ENCODE results near the gene WTAP.
"Not testable (repeated sequence)": the region's sequence is repeated elsewhere in the genome, so short reads cannot be mapped to it uniquely, and the experiment has no call there.

The WTAP gene

GRCh38 chr6:159728531-159728964, 1.2 kb downstream of the WTAP start:
- Histone ChIP-seq H3K4me3 (peak overlapping the region; percentile 95), H3K36me3 (replicated peaks) (peaks cover 18% of the 10 kb centered on the region), H3K4me1 (peaks cover 20% of the 10 kb centered on the region), H3K9me3 (no peaks in the 10 kb centered on the region), H3K27me3 (ENCODE audit: low read depth) (no peaks in the 10 kb centered on the region)
- in situ Hi-C loops (cut with MboI; ENCODE audit: low sequenced_read_pairs), result no loop called here
- no peak for DNase-seq (ENCODE audit: low spot score in 2 of 2)

GRCh38 chr6:159729598-159730331, 2.5 kb downstream of the WTAP start:
- in situ Hi-C loops (cut with MboI; ENCODE audit: low sequenced_read_pairs), result no loop called here
- peaks cover 18% of the 10 kb centered on the region for H3K36me3 ChIP-seq (replicated peaks)
- no peaks in the 10 kb centered on the region for H3K9me3 ChIP-seq
- no peak for DNase-seq (ENCODE audit: low spot score in 2 of 2)
- no peaks in the 10 kb centered on the region for H3K27me3 ChIP-seq (ENCODE audit: low read depth)
- peaks cover 20% of the 10 kb centered on the region for H3K4me1 ChIP-seq
- peak overlapping the region; percentile 95 for H3K4me3 ChIP-seq

GRCh38 chr6:159730332-159730676, 3.0 kb downstream of the WTAP start:
- in situ Hi-C loops (cut with MboI; ENCODE audit: low sequenced_read_pairs), result no loop called here
- no peak for DNase-seq (ENCODE audit: low spot score in 2 of 2)
- no peak overlapping the region; the same call in 1 of the 2 replicates for H3K4me3 ChIP-seq

GRCh38 chr6:159732550-159732949, 5.2 kb downstream of the WTAP start:
- H3K9me3 ChIP-seq; H3K4me3 ChIP-seq; DNase-seq (ENCODE audit: low spot score in 2 of 2); H3K27me3 ChIP-seq (ENCODE audit: low read depth); in situ Hi-C loops (cut with MboI; ENCODE audit: low sequenced_read_pairs): not testable (repeated sequence)
- Histone ChIP-seq H3K4me1 (peaks cover 12% of the 10 kb centered on the region), H3K36me3 (replicated peaks) (peaks cover 23% of the 10 kb centered on the region)

More at GRCh38 chr6:159730332-159730676, 3.0 kb downstream of the WTAP start:
- H3K9me3 ChIP-seq, result no peaks in the 10 kb centered on the region
- H3K36me3 ChIP-seq (replicated peaks), result peaks cover 18% of the 10 kb centered on the region
- H3K27me3 ChIP-seq (ENCODE audit: low read depth), result no peaks in the 10 kb centered on the region
- peaks cover 16% of the 10 kb centered on the region for H3K4me1 ChIP-seq

DNA sequence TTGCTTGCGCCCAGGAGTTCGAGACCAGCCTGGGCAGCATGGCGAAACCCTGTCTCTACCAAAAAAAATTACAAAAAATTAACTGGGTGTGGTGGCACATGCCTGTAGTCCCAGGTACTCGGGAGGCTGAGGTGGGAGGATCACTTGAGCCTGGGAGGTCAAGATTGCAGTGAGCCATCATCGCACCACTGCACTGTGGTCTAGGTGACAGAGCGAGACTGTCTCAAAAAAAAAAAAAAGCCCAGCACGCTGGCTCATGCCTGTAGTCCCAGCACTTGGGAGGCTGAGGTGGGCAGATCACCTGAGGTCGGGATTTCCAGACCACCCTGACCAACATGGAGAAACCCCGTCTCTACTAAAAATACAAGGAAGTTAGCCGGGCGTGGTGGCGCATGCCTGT, 6.1 kb downstream of the WTAP start:
- H3K9me3 ChIP-seq; H3K4me3 ChIP-seq; DNase-seq (ENCODE audit: low spot score in 2 of 2); in situ Hi-C loops (cut with MboI; ENCODE audit: low sequenced_read_pairs); H3K27me3 ChIP-seq (ENCODE audit: low read depth): not testable (repeated sequence)
- H3K4me1 ChIP-seq, result peaks cover 12% of the 10 kb centered on the region
- peaks cover 22% of the 10 kb centered on the region for H3K36me3 ChIP-seq (replicated peaks)

GRCh38 chr6:159736908-159737307, 9.6 kb downstream of the WTAP start:
- H3K27me3 ChIP-seq (ENCODE audit: low read depth), result no peaks in the 10 kb centered on the region
- H3K4me1 ChIP-seq, result no peaks in the 10 kb centered on the region; the same call in 1 of the 2 replicates
- peaks cover 39% of the 10 kb centered on the region for H3K36me3 ChIP-seq (replicated peaks)
- no peaks in the 10 kb centered on the region for H3K9me3 ChIP-seq
- in situ Hi-C loops (cut with MboI; ENCODE audit: low sequenced_read_pairs), result no loop called here
- H3K4me3 ChIP-seq, result no peak overlapping the region
- DNase-seq (ENCODE audit: low spot score in 2 of 2), result no peak

- Histone ChIP-seq H3K4me3 (no peak overlapping the region), H3K36me3 (replicated peaks) (peaks cover 59% of the 10 kb centered on the region), H3K4me1 (no peaks in the 10 kb centered on the region; the same call in 1 of the 2 replicates), H3K27me3 (ENCODE audit: low read depth) (no peaks in the 10 kb centered on the region), H3K9me3 (no peaks in the 10 kb centered on the region)
- in situ Hi-C loops (cut with MboI; ENCODE audit: low sequenced_read_pairs), result no loop called here
- no peak for DNase-seq (ENCODE audit: low spot score in 2 of 2)
Measured at GRCh38 chr6:159739341-159739740, 12.0 kb downstream of the WTAP start.

GRCh38 chr6:159742165-159742564, 14.9 kb downstream of the WTAP start:
- in situ Hi-C loops (cut with MboI; ENCODE audit: low sequenced_read_pairs), result no loop called here
- DNase-seq (ENCODE audit: low spot score in 2 of 2), result no peak
- Histone ChIP-seq H3K4me3 (no peak overlapping the region), H3K9me3 (no peaks in the 10 kb centered on the region), H3K36me3 (replicated peaks) (peaks cover 82% of the 10 kb centered on the region), H3K4me1 (no peaks in the 10 kb centered on the region), H3K27me3 (ENCODE audit: low read depth) (no peaks in the 10 kb centered on the region)

- H3K9me3 ChIP-seq, result no peaks in the 10 kb centered on the region
- in situ Hi-C loops (cut with MboI; ENCODE audit: low sequenced_read_pairs), result no loop called here
- H3K4me1 ChIP-seq, result no peaks in the 10 kb centered on the region
- no peak for DNase-seq (ENCODE audit: low spot score in 2 of 2)
- H3K36me3 ChIP-seq (replicated peaks), result peaks cover 89% of the 10 kb centered on the region
- no peaks in the 10 kb centered on the region for H3K27me3 ChIP-seq (ENCODE audit: low read depth)
- no peak overlapping the region for H3K4me3 ChIP-seq
Measured at GRCh38 chr6:159745081-159745480, 17.8 kb downstream of the WTAP start.

DNA sequence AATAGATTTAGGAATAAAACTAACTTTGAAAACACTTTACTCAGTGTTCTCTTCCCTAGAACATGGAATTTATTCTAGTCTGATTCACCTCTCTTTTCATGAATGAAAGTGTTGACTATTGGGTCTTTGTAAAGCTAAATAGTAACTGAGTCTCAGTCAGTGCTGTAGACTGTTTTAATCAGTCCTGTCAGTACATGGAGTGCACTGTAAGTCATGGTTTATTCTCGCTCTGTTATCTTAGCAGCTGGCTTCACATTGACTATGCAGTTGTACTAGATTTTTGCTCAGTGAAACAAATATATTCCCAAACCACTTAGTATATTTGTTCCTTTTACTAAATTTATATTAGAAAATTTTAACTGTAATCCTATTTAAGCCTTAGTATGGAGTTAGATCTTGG, 19.5 kb downstream of the WTAP start:
- H3K36me3 ChIP-seq (replicated peaks), result peaks cover 83% of the 10 kb centered on the region
- H3K4me1 ChIP-seq, result no peaks in the 10 kb centered on the region
- H3K4me3 ChIP-seq, result no peak overlapping the region
- in situ Hi-C loops (cut with MboI; ENCODE audit: low sequenced_read_pairs), result no loop called here
- no peaks in the 10 kb centered on the region for H3K9me3 ChIP-seq
- no peaks in the 10 kb centered on the region for H3K27me3 ChIP-seq (ENCODE audit: low read depth)
- DNase-seq (ENCODE audit: low spot score in 2 of 2), result no peak

- H3K36me3 ChIP-seq (replicated peaks), result peaks cover 83% of the 10 kb centered on the region
- in situ Hi-C loops (cut with MboI; ENCODE audit: low sequenced_read_pairs); H3K27me3 ChIP-seq (ENCODE audit: low read depth); H3K9me3 ChIP-seq; DNase-seq (ENCODE audit: low spot score in 2 of 2); H3K4me1 ChIP-seq; H3K4me3 ChIP-seq: not testable (repeated sequence)
Measured at GRCh38 chr6:159748127-159748526, 20.8 kb downstream of the WTAP start.

DNA sequence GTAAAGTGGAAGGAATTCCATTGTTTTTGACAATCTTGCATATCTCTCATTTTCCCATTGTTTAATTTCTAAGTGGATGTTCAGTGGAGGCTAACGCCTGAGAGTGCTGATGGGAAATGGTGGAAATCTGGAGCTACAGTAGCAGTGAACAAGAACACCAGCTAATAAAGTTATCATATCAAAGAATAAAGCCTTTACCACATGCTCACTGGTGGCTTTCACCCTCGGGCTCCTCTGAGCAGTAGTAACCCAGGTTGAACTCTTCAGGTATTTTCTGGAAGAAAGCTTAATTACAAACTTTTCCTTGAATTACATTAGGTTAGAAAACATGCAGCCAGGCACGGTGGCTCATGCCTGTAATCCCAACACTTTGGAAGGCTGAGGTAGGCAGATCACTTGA, 24.1 kb downstream of the WTAP start:
- Histone ChIP-seq H3K4me3 (no peak overlapping the region), H3K4me1 (no peaks in the 10 kb centered on the region), H3K9me3 (no peaks in the 10 kb centered on the region), H3K27me3 (ENCODE audit: low read depth) (no peaks in the 10 kb centered on the region), H3K36me3 (replicated peaks) (peaks cover 77% of the 10 kb centered on the region)
- no peak for DNase-seq (ENCODE audit: low spot score in 2 of 2)
- in situ Hi-C loops (cut with MboI; ENCODE audit: low sequenced_read_pairs), result no loop called here

- Histone ChIP-seq H3K36me3 (replicated peaks) (peaks cover 67% of the 10 kb centered on the region), H3K4me1 (no peaks in the 10 kb centered on the region)
- in situ Hi-C loops (cut with MboI; ENCODE audit: low sequenced_read_pairs), result no loop called here
Measured at GRCh38 chr6:159753081-159753872, 26.0 kb downstream of the WTAP start.

GRCh38 chr6:159754401-159754800, 27.1 kb downstream of the WTAP start:
- in situ Hi-C loops (cut with MboI; ENCODE audit: low sequenced_read_pairs), result no loop called here
- peaks cover 66% of the 10 kb centered on the region for H3K36me3 ChIP-seq (replicated peaks)
- no peaks in the 10 kb centered on the region for H3K9me3 ChIP-seq
- H3K27me3 ChIP-seq (ENCODE audit: low read depth), result no peaks in the 10 kb centered on the region
- DNase-seq (ENCODE audit: low spot score in 2 of 2), result no peak
- H3K4me1 ChIP-seq, result no peaks in the 10 kb centered on the region
- H3K4me3 ChIP-seq, result no peak overlapping the region

More at GRCh38 chr6:159753081-159753872, 26.0 kb downstream of the WTAP start:
- no peak for DNase-seq (ENCODE audit: low spot score in 2 of 2)
- H3K4me3 ChIP-seq, result no peak overlapping the region
- no peaks in the 10 kb centered on the region for H3K9me3 ChIP-seq
- H3K27me3 ChIP-seq (ENCODE audit: low read depth), result no peaks in the 10 kb centered on the region
